ENCODE results near the gene LPP.

The LPP gene

DNA sequence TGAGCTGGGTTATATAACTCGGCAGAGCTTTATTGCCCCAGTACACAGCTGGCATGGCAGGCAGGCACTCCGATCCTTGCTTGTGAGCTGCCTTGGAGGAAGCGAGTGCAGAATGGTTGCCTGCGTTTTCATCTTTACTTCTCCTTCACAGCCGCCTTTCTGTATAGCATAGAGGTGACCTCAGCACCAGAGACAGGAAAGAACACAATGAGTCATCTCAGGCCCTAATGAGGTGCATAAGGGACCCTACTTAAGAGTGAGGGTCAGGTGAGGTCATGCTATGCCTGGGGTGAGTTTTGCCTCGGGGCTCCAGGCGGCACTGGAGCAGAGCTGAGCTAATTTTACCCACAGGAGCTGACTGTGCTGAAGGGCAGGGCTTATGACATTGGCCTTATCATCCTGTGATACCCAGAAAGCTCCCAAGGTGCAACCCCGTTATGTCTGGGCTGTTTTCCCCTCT, 43.5 kb downstream of the LPP start:
- peak; percentile 30 for DNase-seq (ENCODE audit: low spot score)

DNA sequence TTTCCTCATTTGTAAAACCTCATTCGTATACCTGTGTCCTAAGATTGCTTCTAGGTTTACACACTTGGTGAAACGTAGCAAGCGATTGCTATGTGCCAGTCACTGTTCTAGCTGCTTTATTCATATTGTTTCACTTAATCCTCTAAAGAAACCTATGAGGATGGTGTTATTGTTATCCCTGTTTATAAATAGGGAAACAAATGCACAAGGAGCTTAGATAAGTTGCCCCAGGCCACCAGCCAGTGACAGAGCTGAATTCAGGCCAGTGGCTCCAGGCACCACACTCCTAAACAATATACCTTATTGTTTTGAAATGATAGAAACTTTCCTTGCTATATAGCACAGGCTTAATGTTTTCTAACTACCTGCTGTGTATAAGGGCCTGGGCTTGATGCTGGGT, 44.0 kb downstream of the LPP start:
- DNase-seq (ENCODE audit: low spot score) = no peak

- no peak for DNase-seq (ENCODE audit: low spot score)
Observed at GRCh38 chr3:188198760-188199327, 44.9 kb downstream of the LPP start.

- DNase-seq (ENCODE audit: low spot score) = no peak
Observed at GRCh38 chr3:188199386-188199785, 45.4 kb downstream of the LPP start.

GRCh38 chr3:188200481-188200880, 46.5 kb downstream of the LPP start:
- no peak for DNase-seq (ENCODE audit: low spot score)

DNA sequence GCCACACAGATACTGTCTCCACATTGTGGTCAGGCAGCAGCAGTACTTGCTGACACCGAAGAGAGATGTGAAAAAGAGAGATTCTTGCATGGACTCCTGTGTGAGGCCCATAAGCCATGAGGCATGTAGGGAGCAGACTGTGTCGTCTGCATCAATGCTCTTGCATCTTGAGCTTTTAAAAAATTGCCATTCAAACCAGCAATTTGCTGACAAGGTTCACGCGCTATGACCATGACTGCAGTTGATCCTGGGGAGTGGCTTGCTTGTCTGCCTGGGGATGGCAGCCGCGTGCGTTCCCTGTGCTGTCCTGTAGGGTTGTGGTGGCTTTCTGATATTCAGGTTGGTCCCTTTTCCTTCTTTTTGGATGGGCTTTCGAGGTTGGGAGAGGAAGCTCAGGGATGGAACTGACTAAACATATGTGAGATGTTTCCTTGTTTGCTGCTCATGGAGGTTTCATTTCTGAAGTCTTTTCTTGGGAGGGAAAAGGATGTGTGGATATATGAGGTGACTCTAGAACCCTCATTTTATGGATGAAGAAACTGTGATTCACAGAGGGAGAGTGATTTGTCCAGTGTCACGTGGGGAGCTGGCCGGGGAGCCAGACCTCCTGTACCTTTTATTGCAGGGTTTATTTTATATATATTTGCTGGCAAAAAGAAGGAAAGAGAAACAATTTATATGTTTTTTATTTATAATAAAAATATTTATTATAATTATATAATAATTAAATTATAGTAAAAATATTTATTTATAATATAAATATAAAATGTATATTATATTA, 48.6 kb downstream of the LPP start:
- DNase-seq (ENCODE audit: low spot score) = no peak

GRCh38 chr3:188204526-188204925, 50.6 kb downstream of the LPP start:
- DNase-seq (ENCODE audit: low spot score) = no peak

GRCh38 chr3:188205992-188206416, 52.0 kb downstream of the LPP start:
- DNase-seq (ENCODE audit: low spot score) = no peak

- no peak for DNase-seq (ENCODE audit: low spot score)
Observed at GRCh38 chr3:188206787-188207186, 52.8 kb downstream of the LPP start.

DNA sequence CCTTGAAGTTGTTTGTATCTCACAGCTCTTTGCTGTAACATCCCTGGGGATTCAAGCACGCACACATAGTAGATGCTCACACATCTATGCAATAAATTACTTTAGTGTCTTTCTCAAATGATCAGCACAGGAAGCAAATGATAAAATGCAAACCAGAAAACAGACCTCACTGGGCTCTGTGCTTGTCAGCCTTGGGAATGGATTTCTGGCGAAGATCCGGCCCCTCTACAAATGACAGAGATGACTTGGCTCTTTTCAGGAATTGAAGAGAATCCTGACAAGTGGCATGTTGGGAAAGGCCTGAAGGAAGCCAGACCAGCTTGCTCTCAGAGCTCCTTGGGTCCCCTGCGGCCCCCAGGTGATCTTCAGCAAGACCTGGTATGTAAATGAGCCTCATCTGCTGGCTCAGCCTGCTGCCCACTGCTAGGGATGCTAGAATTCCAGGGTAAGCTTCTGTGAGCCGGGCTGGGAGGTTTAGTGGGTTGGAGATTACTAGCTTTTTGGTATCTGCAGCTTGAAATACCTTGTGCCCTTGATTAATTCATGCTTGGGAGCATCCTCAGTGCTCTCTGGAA, 54.1 kb downstream of the LPP start:
- DNase-seq (ENCODE audit: low spot score) = no peak

- DNase-seq (ENCODE audit: low spot score) = no peak
Observed at GRCh38 chr3:188208516-188208981, 54.6 kb downstream of the LPP start.

DNA sequence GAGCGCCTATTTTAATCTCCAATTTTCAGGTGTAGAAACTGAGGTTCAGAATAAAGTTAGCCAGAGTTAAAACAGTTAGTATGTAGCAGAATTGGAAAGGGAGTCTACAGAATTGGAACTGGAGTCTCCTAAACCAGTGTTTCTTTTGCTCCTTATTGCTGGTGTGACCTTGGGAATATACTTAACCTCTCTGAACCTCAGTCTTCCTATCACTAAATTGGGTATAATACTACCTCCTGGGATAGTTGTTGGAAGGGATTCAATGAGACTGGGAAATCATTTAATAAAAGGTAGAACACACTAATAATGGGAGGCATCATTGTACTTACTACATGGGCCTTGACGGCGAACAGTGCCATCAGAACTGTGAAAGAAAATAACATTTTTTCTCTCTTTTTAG, 55.1 kb downstream of the LPP start:
- DNase-seq (ENCODE audit: low spot score) = no peak

- DNase-seq (ENCODE audit: low spot score) = no peak
Observed at GRCh38 chr3:188209740-188210139, 55.8 kb downstream of the LPP start.

- no peak for DNase-seq (ENCODE audit: low spot score)
Observed at GRCh38 chr3:188211476-188211875, 57.5 kb downstream of the LPP start.

- no peak for DNase-seq (ENCODE audit: low spot score)
Observed at GRCh38 chr3:188212308-188212969, 58.5 kb downstream of the LPP start.

DNA sequence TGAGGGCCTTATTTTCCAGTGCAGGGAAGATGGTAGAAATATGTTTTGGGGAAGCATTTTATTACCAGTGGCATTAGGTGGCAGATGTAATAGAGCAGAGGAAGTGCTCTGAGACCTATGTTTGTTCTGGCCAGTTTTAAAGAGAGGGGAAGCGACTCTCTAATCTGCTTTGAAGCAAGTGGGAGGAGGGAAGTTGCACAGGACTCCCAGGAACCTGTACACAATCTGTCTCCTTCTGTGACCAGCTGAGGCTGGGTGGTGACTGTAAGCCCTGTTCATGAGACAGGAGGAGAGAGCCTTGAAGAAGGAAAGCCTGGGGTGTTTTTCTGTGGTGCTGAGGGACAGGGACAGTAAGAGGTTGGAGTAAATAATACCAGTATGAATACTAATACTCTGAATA, 60.5 kb downstream of the LPP start:
- DNase-seq (ENCODE audit: low spot score) = peak; percentile 60

DNA sequence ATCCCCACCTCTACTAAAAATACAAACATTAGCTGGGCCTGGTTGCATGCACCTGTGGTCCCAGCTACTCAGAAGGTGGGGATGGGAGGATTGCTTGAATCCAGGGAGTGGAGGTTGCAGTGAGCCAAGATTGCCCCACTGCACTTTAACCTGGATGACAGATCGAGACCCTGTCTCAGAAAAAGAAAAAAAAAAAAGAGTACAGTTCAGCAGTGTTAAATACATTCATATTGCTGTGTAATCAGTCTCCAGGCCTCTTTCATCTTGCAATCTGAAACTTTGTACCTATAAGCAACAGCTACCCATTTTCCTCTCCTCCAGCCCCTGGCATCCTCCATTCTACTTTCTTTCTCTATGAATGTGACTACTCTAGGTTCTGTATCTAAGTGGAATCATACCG, 61.2 kb downstream of the LPP start:
- no peak for DNase-seq (ENCODE audit: low spot score)

DNA sequence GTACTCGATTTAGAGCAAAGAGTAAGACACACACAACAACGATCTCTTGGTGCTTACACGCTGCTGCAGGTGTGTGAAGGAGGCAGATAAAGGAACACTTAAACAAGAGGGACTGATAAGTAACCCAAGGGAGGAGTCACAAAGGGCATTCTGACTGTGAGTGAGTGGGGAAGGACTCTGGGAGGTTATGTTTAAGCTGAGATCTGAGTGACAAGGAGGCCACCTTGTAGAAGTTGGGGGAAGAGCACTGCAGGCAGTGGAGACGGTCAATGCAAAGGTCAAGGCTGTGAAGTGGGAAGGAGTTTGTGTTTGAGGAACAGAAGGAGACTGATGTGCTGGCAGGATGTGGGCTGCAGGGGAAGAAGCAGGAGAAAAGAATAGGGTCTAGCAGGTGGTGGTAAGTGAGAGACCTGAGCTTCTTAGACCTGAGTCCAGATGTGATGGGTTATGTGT, 63.1 kb downstream of the LPP start:
- no peak for DNase-seq (ENCODE audit: low spot score)

DNA sequence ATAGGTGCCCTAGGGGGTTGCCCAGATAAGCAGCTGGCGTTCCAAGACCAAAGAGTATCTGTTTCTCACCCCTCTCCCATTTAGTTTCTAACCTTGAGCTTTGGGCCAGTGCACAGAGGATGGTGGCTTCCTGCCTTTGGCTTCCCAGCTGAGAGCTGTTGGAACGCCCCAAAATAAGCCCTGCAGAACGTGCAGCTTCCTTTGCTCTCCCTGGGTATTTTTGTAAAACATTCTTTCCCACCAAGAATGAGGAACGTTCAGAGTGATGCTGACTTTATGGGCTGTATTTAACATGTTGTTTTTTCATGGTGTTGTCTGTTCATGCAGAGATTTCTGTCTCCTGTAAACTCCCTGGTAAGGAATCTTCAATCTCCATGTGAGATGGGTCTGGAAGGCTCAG, 63.8 kb downstream of the LPP start:
- DNase-seq (ENCODE audit: low spot score) = no peak

DNA sequence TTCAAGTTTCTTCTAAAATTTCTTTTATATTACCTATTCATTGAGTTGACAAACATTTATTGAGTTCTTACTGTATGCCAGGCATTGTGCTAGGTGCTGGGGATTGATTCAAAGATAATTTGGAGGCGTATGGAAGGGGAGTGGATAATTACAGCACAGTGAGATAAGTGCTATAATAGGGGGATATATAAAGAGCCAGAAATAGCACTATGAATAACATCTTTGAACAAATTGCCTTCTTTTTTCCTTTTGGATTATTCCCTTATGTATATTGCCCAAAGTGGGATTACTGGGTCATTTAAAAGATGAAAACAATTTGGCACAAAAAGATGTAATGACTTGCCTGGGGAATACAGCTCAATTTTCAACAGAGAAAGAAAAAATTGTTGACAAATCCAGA, 64.6 kb downstream of the LPP start:
- DNase-seq (ENCODE audit: low spot score) = no peak

DNA sequence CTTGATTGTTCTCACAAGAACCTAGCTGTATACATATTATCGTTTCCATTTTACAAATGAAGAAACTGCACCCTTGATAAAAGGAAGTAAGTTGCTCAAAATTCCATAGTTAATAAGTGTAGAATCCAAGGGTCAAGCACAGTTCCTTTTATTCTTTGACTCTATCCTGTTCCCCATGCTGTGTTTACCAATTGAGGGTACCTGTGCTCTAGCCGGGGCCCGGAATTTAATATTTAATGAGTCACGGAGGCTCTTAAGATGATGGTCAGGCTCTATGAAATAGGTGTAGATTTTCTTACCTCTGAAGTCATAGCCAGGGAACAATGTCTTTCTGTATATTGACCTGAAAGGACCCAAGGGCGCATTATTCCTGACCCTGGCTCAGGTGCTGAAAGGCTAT, 65.2 kb downstream of the LPP start:
- DNase-seq (ENCODE audit: low spot score) = no peak

- DNase-seq (ENCODE audit: low spot score) = no peak
Observed at GRCh38 chr3:188220097-188220788, 66.3 kb downstream of the LPP start.

Data from germinal center (tissue), 1 donor.